GM19035 (cell line): ENCODE measurements around the gene RASSF6.
"Not testable (repeated sequence)": the region's sequence is repeated elsewhere in the genome, so short reads cannot be mapped to it uniquely, and the experiment has no call there.

Source experiments
- ATAC-seq: cut with Tn5 transposase; IDR thresholded peaks from one replicate; pipeline ENCODE4 v1.9.1; 2021; ENCODE audit not compliant: unreplicated experiment

Gene RASSF6

GRCh38 chr4:73620115-73620792 is at the start of gene RASSF6:
RASSF6 (minus strand) TSS chr4:73620436; CDS start chr4:73611795, 8,641 bp downstream.
- ATAC-seq = peak; percentile 94

GRCh38 chr4:73669410-73670183 is 49.4 kb upstream of the RASSF6 start:
- no peak for ATAC-seq

GRCh38 chr4:73668782-73669201 is 48.6 kb upstream of the RASSF6 start:
- no peak for ATAC-seq

GRCh38 chr4:73665924-73666323 is 45.7 kb upstream of the RASSF6 start:
- not testable (repeated sequence) for ATAC-seq

GRCh38 chr4:73664470-73664869 is 44.2 kb upstream of the RASSF6 start:
- no peak for ATAC-seq

GRCh38 chr4:73663576-73663975 is 43.3 kb upstream of the RASSF6 start:
- ATAC-seq = no peak

- ATAC-seq = peak; percentile 81
Measured at GRCh38 chr4:73662709-73663546, 42.7 kb upstream of the RASSF6 start.

- ATAC-seq = no peak
Measured at GRCh38 chr4:73661646-73662119, 41.4 kb upstream of the RASSF6 start.

GRCh38 chr4:73660808-73661207 is 40.6 kb upstream of the RASSF6 start:
- no peak for ATAC-seq

- ATAC-seq = peak; percentile 79
Measured at GRCh38 chr4:73653695-73654106, 33.5 kb upstream of the RASSF6 start.

GRCh38 chr4:73650250-73650649 is 30.0 kb upstream of the RASSF6 start:
- ATAC-seq = no peak

- no peak for ATAC-seq
Measured at GRCh38 chr4:73648478-73648877, 28.2 kb upstream of the RASSF6 start.

- no peak for ATAC-seq
Measured at GRCh38 chr4:73646117-73646516, 25.9 kb upstream of the RASSF6 start.

GRCh38 chr4:73631565-73632226 is 11.5 kb upstream of the RASSF6 start:
- no peak for ATAC-seq

- ATAC-seq = not testable (repeated sequence)
Measured at GRCh38 chr4:73628834-73629233, 8.6 kb upstream of the RASSF6 start.

GRCh38 chr4:73621357-73621756 is 1.1 kb upstream of the RASSF6 start:
- no peak for ATAC-seq

GRCh38 chr4:73619346-73619745 is 890 bp downstream of the RASSF6 start:
- no peak for ATAC-seq

- ATAC-seq = no peak
Measured at GRCh38 chr4:73617256-73617655, 3.0 kb downstream of the RASSF6 start.

GRCh38 chr4:73615613-73616012 is 4.6 kb downstream of the RASSF6 start:
- ATAC-seq = no peak

- ATAC-seq = no peak
Measured at GRCh38 chr4:73614311-73614867, 5.8 kb downstream of the RASSF6 start.
